Lower lobe of right lung (tissue), 2 donors: ENCODE data around the gene SLC38A11. TPM values are rescaled to one million over a fixed set of nuclear protein-coding genes. Genes with fewer than 3 reads are reported as not detected.

Experiments used
- ATAC-seq, 2 donors: fragments of 200-7000 bp; cut with Tn5 transposase; one replicate each; pipeline ENCODE4 v1.9.1; 2020 to 2022; ENCODE audit warnings: mild to moderate bottlenecking in 2 of 2, moderate library complexity in 2 of 2
- DNase-seq: peaks from one replicate; pipeline ENCODE4 v3.0.0-alpha.2; 2020
- H3K27ac ChIP-seq: fragments of 200-600 bp; one replicate; pipeline ENCODE4 v1.8.0; 2022
- H3K27me3 ChIP-seq: fragments of 200-600 bp; one replicate; pipeline ENCODE4 v1.8.0; 2022; ENCODE audit warnings: low read depth
- H3K36me3 ChIP-seq: fragments of 200-600 bp; one replicate; pipeline ENCODE4 v1.8.0; 2022; ENCODE audit warnings: mild to moderate bottlenecking
- H3K4me1 ChIP-seq: fragments of 200-600 bp; one replicate; pipeline ENCODE4 v1.8.0; 2022
- H3K4me3 ChIP-seq: fragments of 200-600 bp; one replicate; pipeline ENCODE4 v1.8.0; 2022; ENCODE audit warnings: mild to moderate bottlenecking
- H3K9me3 ChIP-seq: fragments of 200-600 bp; one replicate; pipeline ENCODE4 v1.8.0; 2022
- intact Hi-C: fragments of 100-400 bp; cut with DNase I; formaldehyde crosslinking; loops from one replicate; pipeline ENCODE4 v1.11.0; 2022
- total RNA-seq: library from RNA; stranded (reverse); fragmentation: NEBNext Ultra II Directional; extraction: Animal tissue kit (Norgen Biotek cat#: 25700); gene quantifications from one replicate; pipeline ENCODE4 v1.2.1, GENCODE V29; 2021
- TF ChIP-seq, protein P1 (sequence below): fragments of 200-600 bp; IDR thresholded peaks from one replicate; pipeline ENCODE4 v1.8.0; 2022; ENCODE audit warnings: antibody characterized with exemption, mild to moderate bottlenecking
- donor health status: DM: no; HTN: yes; CAD: no; lungs with severe emphysema.

SLC38A11 gene
- total RNA-seq, 1 donor from 2014 or later = 0.44 TPM

DNA sequence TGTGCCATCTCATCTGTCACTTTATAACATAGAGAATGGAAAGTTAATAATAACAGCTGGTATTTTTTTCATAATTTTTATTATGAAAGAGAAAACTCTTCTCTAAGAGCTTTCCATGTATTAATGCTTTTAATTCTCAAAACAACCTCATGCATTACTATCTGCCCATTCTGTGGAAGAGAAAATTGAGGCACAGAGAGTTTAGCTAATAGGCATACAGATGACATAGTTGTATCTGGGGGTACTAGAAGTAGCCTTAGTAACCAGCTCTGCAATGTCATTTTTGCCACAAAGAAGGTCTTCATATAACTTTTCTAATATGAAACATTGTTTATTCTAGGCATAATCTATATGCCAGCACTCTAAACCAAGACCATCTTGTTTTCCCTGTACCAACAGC lies 77.4 kb downstream of the SLC38A11 start:
- Histone ChIP-seq H3K9me3 (no peaks in the 10 kb centered on the region), H3K27me3 (no peaks in the 10 kb centered on the region), H3K27ac (no peak overlapping the region), H3K4me1 (no peaks in the 10 kb centered on the region), H3K36me3 (no peaks in the 10 kb centered on the region), H3K4me3 (no peak overlapping the region)
- TF ChIP-seq, protein P1, sequence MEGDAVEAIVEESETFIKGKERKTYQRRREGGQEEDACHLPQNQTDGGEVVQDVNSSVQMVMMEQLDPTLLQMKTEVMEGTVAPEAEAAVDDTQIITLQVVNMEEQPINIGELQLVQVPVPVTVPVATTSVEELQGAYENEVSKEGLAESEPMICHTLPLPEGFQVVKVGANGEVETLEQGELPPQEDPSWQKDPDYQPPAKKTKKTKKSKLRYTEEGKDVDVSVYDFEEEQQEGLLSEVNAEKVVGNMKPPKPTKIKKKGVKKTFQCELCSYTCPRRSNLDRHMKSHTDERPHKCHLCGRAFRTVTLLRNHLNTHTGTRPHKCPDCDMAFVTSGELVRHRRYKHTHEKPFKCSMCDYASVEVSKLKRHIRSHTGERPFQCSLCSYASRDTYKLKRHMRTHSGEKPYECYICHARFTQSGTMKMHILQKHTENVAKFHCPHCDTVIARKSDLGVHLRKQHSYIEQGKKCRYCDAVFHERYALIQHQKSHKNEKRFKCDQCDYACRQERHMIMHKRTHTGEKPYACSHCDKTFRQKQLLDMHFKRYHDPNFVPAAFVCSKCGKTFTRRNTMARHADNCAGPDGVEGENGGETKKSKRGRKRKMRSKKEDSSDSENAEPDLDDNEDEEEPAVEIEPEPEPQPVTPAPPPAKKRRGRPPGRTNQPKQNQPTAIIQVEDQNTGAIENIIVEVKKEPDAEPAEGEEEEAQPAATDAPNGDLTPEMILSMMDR = no peak
- ATAC-seq (no peak), DNase-seq (no peak)
- intact Hi-C loops = no loop called here

DNA sequence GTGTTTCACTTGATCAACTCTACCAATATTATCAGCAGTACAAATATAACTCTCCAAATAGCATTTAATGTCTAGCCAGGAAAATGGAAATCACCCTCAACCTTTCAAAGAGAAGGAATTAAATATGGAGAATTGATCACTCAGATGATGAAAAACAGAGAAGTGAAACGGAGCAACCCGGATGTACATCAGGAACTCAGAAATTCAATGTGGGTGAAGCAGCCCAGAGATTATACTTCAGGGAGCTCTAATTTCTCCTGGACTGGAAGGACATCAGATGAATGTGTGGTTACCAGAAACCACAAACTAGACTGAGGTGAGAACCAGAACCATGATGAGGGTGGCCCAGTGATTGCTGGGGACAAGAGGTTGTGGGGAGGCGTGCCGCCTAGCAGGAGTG lies 78.2 kb downstream of the SLC38A11 start:
- TF ChIP-seq, protein P1 = no peak
- Histone ChIP-seq H3K27me3 (no peaks in the 10 kb centered on the region), H3K4me3 (no peak overlapping the region), H3K36me3 (no peaks in the 10 kb centered on the region), H3K27ac (no peak overlapping the region), H3K4me1 (no peaks in the 10 kb centered on the region), H3K9me3 (no peaks in the 10 kb centered on the region)
- ATAC-seq (no peak), DNase-seq (no peak)
- intact Hi-C loops = no loop called here

DNA sequence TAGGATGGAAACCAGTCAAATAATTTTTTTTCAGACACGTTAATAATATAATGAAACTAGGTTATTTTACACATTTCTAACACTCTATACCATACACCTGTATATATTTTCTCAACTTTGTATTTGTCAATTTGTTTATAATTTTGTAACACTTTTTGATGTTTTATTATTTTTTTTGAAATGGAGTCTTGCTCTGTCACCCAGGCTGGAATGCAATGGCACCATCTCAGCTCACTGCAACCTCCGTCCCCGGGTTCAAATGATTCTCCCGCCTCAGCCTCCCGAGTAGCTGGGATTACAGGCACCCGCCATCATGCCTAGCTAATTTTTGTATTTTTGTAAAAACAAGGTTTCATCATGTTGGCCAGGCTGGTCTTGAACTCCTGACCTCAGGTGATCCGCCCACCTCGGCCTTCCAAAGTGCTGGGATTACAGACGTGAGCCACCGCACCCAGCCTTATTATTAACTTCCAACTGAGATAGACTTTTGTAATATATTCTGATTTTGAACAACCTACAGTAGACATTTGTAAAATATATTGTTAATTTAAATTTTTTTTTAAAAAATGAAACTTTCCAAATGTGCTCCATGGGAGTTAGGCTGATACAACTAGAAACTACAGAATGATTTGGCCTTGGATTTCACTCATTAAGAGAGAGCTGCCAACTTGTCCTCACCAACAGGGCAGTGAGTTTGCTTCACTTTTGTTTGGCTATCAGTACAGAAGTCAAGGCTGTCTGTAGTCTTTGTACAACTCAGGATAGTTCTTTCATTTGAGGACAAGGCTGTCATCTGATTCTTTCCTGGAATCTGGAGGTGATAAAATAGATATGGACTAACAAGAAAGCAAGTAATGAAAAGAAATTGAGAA lies 79.8 kb downstream of the SLC38A11 start:
- Histone ChIP-seq H3K4me1 (no peaks in the 10 kb centered on the region), H3K36me3 (no peaks in the 10 kb centered on the region), H3K4me3 (no peak overlapping the region), H3K9me3 (no peaks in the 10 kb centered on the region), H3K27me3 (no peaks in the 10 kb centered on the region), H3K27ac (no peak overlapping the region)
- TF ChIP-seq, protein P1 = no peak
- DNase-seq (no peak), ATAC-seq (no peak)
- intact Hi-C loops = no loop called here

DNA sequence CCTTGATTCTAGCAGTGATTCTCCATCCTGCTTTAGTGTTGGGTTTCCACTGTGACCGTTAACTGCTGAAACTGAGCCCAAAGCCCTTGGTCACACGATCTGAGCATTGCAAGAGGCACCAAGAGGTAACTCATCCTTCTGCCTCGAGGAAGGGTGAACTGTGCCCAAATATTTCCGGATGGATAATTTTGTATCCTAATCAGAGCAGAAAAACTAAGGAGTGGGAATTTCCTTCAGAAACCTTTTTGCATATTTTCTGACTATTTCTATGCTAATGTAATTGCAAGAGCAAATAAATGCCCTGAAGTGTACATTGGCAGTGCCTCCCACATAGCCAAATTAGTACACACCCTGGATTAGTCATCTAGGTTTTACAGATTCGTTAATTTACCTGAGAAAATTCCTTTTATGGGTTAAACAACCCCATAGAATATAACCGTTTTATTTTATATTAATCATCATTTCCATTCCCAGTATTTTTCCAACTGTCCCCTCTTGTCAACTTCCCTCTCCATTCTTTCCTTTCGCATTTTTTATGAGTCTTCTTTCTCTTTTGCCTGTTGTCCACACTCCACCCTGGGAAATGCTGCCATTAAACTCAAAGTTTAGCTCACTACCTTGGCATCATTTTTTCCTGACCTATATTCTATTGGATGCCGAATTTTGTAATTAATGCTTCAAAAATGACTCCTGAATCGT lies 82.0 kb downstream of the SLC38A11 start:
- Histone ChIP-seq H3K27me3 (no peaks in the 10 kb centered on the region), H3K4me3 (no peak overlapping the region), H3K4me1 (no peaks in the 10 kb centered on the region), H3K27ac (no peak overlapping the region), H3K36me3 (no peaks in the 10 kb centered on the region), H3K9me3 (no peaks in the 10 kb centered on the region)
- DNase-seq (no peak), ATAC-seq (no peak)
- TF ChIP-seq, protein P1 = no peak
- intact Hi-C loops = no loop called here

DNA sequence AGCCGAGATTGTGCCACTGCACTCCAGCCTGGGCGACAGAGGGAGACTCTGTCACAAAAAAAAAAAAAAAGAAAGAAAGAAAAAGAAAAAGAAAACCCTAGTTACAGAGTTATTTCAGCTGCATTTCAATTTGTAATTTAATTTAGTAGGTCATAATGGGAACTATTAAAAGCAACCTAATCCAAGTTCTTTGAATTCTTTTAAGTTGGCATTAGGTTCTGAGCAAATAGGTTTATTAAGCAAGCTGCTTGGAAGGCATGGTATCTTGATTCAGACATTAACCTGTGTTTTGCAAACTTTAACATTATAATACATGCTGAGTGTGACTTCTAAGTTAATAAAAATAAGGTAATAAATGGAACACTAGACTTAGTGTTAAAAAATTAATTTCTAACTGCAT lies 83.9 kb downstream of the SLC38A11 start:
- H3K4me3 ChIP-seq = no peak overlapping the region
- H3K4me1 ChIP-seq = no peaks in the 10 kb centered on the region
- no peak for ATAC-seq
- DNase-seq = no peak
- no peaks in the 10 kb centered on the region for H3K36me3 ChIP-seq
- TF ChIP-seq, protein P1 = no peak
- H3K27me3 ChIP-seq = no peaks in the 10 kb centered on the region
- no peak overlapping the region for H3K27ac ChIP-seq
- no peaks in the 10 kb centered on the region for H3K9me3 ChIP-seq
- intact Hi-C loops = no loop called here
